HG02870 (cell line): ENCODE results near the gene OR5M3.

Experiments used
- ATAC-seq: cut with Tn5 transposase; IDR thresholded peaks from one replicate; pipeline ENCODE4 v1.9.1; 2021; ENCODE audit warnings: mild to moderate bottlenecking, moderate library complexity; ENCODE audit not compliant: unreplicated experiment

OR5M3 gene

GRCh38 chr11:56473252-56473651 lies at the start of gene OR5M3:
Gene OR5M3, minus strand, starts transcription at chr11:56473352. Its CDS starts 2,855 bp downstream, at chr11:56470497.
- no peak for ATAC-seq

GRCh38 chr11:56522008-56522407 lies 48.9 kb upstream of the OR5M3 start:
- no peak for ATAC-seq

GRCh38 chr11:56513280-56513679 lies 40.1 kb upstream of the OR5M3 start:
- no peak for ATAC-seq

GRCh38 chr11:56509439-56509838 lies 36.3 kb upstream of the OR5M3 start:
- ATAC-seq: no peak

GRCh38 chr11:56497010-56497409 lies 23.9 kb upstream of the OR5M3 start:
- ATAC-seq: no peak

GRCh38 chr11:56495117-56495516 lies 22.0 kb upstream of the OR5M3 start:
- ATAC-seq: no peak

- ATAC-seq: no peak
Observed at GRCh38 chr11:56491270-56491669, 18.1 kb upstream of the OR5M3 start, which contains the start of gene OR5M8. Gene OR5M8, minus strand, starts transcription at chr11:56491370. Its CDS starts 0 bp downstream, at chr11:56491370.

- no peak for ATAC-seq
Observed at GRCh38 chr11:56486801-56487200, 13.6 kb upstream of the OR5M3 start.

GRCh38 chr11:56474729-56475235 lies 1.6 kb upstream of the OR5M3 start:
- no peak for ATAC-seq

- no peak for ATAC-seq
Observed at GRCh38 chr11:56457076-56457475, 16.1 kb downstream of the OR5M3 start.

GRCh38 chr11:56453521-56453920 lies 19.6 kb downstream of the OR5M3 start:
- no peak for ATAC-seq
